OCI-LY7 (cell line): ENCODE results near the gene AGMAT. TPM values are rescaled to one million over a fixed set of nuclear protein-coding genes. Genes with fewer than 3 reads are reported as not detected.

Experiments used
- BruUV-seq: library from RNA; stranded (reverse); fragments of 400-500 nt; replicated peaks from 2 replicates; lab custom pipeline; 2021; lab: Mats Ljungman, UMichigan
- CTCF ChIA-PET: fragments of 300-600 bp; sonication (Branson Sonifier 250); formaldehyde crosslinking; loops from one replicate; lab custom pipeline; 2022; ENCODE audit warnings: antibody characterized with exemption; ENCODE audit not compliant: unreplicated experiment; lab: Charles Lee
- POLR2A ChIA-PET: fragments of 300-600 bp; sonication (Branson Sonifier 250); formaldehyde crosslinking; loops from one replicate; lab custom pipeline; 2022; ENCODE audit warnings: antibody characterized with exemption; lab: Charles Lee
- DNase-seq: peaks from one replicate; pipeline ENCODE4 v3.0.0-alpha.2; 2015; ENCODE audit warnings: low spot score
- H2AFZ ChIP-seq: fragments of 200-600 bp; sonication (generic), shearing (Covaris generic); 2 replicates; pipeline ENCODE4 v1.6.1; 2014; ENCODE audit warnings: mild to moderate bottlenecking, antibody characterized with exemption, low read length, moderate library complexity
- H3K27ac ChIP-seq: fragments of 200-600 bp; sonication (generic); 2 replicates; pipeline ENCODE4 v1.5.1; 2014; ENCODE audit warnings: mixed run types, low read depth, mild to moderate bottlenecking, moderate library complexity, low read length, inconsistent platforms; ENCODE audit not compliant: poor library complexity, severe bottlenecking
- H3K36me3 ChIP-seq: fragments of 200-600 bp; sonication (generic); 2 replicates; pipeline ENCODE4 v1.6.1; 2014; ENCODE audit warnings: mild to moderate bottlenecking, antibody characterized with exemption, low read length, moderate library complexity, mixed read lengths; ENCODE audit not compliant: insufficient read depth
- H3K4me1 ChIP-seq: fragments of 200-600 bp; sonication (generic); 2 replicates; pipeline ENCODE4 v1.5.1; 2014; ENCODE audit warnings: mild to moderate bottlenecking, low read length; ENCODE audit not compliant: insufficient read depth, poor library complexity, severe bottlenecking
- H3K4me2 ChIP-seq: fragments of 200-600 bp; sonication (generic); 2 replicates; pipeline ENCODE4 v1.6.1; 2014; ENCODE audit warnings: mild to moderate bottlenecking, low read length
- H3K4me3 ChIP-seq: fragments of 200-600 bp; sonication (generic); 2 replicates; pipeline ENCODE4 v1.5.1; 2014; ENCODE audit warnings: mild to moderate bottlenecking, low read depth, low read length; ENCODE audit not compliant: poor library complexity, severe bottlenecking
- H3K79me2 ChIP-seq: fragments of 200-600 bp; sonication (generic); 2 replicates; pipeline ENCODE4 v1.6.1; 2016; ENCODE audit warnings: low read depth, mild to moderate bottlenecking, low read length, moderate library complexity, mixed read lengths; ENCODE audit not compliant: insufficient read depth
- H3K9me2 ChIP-seq: fragments of 200-600 bp; sonication (generic); 2 replicates; pipeline ENCODE4 v1.6.1; 2016; ENCODE audit warnings: mild to moderate bottlenecking, low read length, mixed read lengths; ENCODE audit not compliant: insufficient read depth
- H3K9me3 ChIP-seq: fragments of 200-600 bp; sonication (generic); 2 replicates; pipeline ENCODE4 v1.6.1; 2014; ENCODE audit warnings: mild to moderate bottlenecking, mixed run types, low read length, mixed read lengths
- H4K20me1 ChIP-seq: fragments of 200-600 bp; sonication (generic); 2 replicates; pipeline ENCODE4 v1.6.1; 2014; ENCODE audit warnings: mild to moderate bottlenecking, antibody characterized with exemption, low read length, moderate library complexity, mixed read lengths; ENCODE audit not compliant: insufficient read depth
- CTCF ChIP-seq: fragments of 200-600 bp; sonication (generic); conservative IDR thresholded peaks from 2 replicates; pipeline ENCODE4 v1.5.1; 2014; ENCODE audit warnings: mild to moderate bottlenecking, antibody characterized with exemption, low read length, moderate library complexity, mixed read lengths
- EZH2phosphoT487 ChIP-seq: fragments of 200-600 bp; sonication (generic); IDR thresholded peaks from 2 replicates; pipeline ENCODE4 v1.6.1; 2018; ENCODE audit warnings: low read depth, borderline replicate concordance, mild to moderate bottlenecking, mixed run types, antibody characterized with exemption, low read length, moderate library complexity, mixed read lengths
- intact Hi-C: fragments of 100-400 bp; cut with micrococcal nuclease; formaldehyde crosslinking; loops from one replicate; pipeline ENCODE4 v1.10.0; 2022; ENCODE audit not compliant: unreplicated experiment
- total RNA-seq, 2 experiments: library from RNA; depleted of rRNA in 1 of 2; stranded (reverse); fragments of >200 nt in 1 of 2; shearing (Covaris generic) in 1 of 2; gene quantifications; 2 replicates each; pipeline ENCODE4 v1.2.3, GENCODE V29; 2014 to 2022

The AGMAT gene
- total RNA-seq, 2 experiments from 2014 or later, result 0.29 to 0.54 TPM

DNA sequence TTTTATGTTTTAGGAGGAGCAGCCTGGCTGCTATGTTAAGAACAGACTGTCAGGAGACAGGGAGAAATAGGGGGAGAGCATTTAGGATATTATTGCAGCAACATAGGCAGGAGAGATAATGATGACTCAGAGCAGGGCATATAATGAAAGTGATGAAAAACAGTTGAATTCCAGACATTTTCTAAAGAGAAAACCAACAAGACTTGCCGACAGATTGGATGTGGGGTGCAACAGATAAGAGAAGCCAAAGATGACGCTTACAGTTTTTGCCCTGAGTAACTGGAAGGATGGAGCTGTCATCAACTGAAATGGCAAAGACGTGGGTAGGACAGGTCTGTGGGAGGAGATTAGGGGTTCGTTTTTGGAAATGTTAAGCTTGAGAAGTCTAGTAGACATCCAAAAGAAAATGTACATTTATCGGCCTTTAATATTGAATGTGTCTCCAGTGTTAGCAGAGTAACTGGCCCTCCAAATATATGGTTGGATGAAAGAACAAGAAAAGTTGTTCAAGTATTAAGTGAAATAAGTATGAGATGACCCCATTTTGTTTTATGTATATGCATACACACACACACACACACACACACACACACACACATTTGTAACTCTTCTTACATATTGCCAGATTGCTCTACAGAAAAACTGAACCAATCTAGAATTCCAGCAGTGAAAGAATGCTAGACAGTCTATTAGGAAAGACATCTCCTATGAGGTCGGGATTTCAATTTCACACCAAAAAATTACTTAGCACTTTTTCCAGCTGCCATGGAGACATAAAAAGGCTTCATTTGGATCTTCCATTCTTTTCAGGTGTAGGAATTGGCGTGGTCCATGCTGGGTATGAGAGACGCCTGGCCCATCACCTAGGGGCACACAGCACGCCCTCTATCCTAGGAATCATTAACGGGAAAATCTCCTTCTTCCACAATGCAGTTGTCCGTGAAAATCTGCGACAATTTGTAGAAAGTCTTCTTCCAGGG, 41.0 kb downstream of the AGMAT start:
- intact Hi-C loops, result no loop called here
- Histone ChIP-seq H3K4me1 (no peaks in the 10 kb centered on the region), H3K27ac (no peak overlapping the region), H3K4me3 (no peak overlapping the region), H3K9me3 (no peaks in the 10 kb centered on the region), H2AFZ (no peak overlapping the region), H3K9me2 (no peaks in the 10 kb centered on the region), H3K36me3 (peaks cover 77% of the 10 kb centered on the region), H3K79me2 (no peaks in the 10 kb centered on the region), H3K4me2 (no peak overlapping the region), H4K20me1 (no peaks in the 10 kb centered on the region)
- no TSS peak for BruUV-seq
- no peak for TF ChIP-seq CTCF
- TF ChIP-seq EZH2phosphoT487, result no peak
- ChIA-PET CTCF (no interaction called here), POLR2A (no interaction called here)
- DNase-seq, result no peak

DNA sequence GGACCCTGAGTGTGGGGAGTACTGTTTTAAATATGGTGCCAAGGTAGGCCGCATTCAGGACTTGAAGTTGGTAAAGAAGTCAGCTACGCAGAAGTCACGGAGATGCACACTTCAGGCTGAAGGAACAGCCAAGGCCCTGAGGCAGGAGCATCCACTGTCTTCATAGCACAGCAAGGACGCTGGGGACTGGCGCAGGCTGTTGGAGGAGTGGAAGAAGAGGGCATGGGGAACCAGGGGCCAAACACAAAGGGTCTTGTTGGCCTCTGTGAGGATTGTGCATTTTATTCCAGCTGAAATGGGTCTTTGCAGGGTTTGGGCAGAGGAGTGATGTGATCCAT, 41.6 kb downstream of the AGMAT start:
- Histone ChIP-seq H2AFZ (no peak overlapping the region), H3K4me1 (no peaks in the 10 kb centered on the region), H3K4me2 (no peak overlapping the region), H3K9me2 (no peaks in the 10 kb centered on the region), H3K4me3 (no peak overlapping the region), H3K79me2 (no peaks in the 10 kb centered on the region), H3K36me3 (peaks cover 74% of the 10 kb centered on the region), H3K27ac (no peak overlapping the region), H3K9me3 (no peaks in the 10 kb centered on the region), H4K20me1 (no peaks in the 10 kb centered on the region)
- intact Hi-C loops, result no loop called here
- BruUV-seq, result no TSS peak
- DNase-seq, result no peak
- POLR2A ChIA-PET, result no interaction called here
- no peak for TF ChIP-seq EZH2phosphoT487
- TF ChIP-seq CTCF, result no peak
- CTCF ChIA-PET, result no interaction called here
